ENCODE results near the gene GALNT12. TPM values are rescaled to one million over a fixed set of nuclear protein-coding genes. Genes with fewer than 3 reads are reported as not detected.

The GALNT12 gene, protein sequence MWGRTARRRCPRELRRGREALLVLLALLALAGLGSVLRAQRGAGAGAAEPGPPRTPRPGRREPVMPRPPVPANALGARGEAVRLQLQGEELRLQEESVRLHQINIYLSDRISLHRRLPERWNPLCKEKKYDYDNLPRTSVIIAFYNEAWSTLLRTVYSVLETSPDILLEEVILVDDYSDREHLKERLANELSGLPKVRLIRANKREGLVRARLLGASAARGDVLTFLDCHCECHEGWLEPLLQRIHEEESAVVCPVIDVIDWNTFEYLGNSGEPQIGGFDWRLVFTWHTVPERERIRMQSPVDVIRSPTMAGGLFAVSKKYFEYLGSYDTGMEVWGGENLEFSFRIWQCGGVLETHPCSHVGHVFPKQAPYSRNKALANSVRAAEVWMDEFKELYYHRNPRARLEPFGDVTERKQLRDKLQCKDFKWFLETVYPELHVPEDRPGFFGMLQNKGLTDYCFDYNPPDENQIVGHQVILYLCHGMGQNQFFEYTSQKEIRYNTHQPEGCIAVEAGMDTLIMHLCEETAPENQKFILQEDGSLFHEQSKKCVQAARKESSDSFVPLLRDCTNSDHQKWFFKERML
- total RNA-seq: 0.34 and 0.43 TPM in 2 replicates

DNA sequence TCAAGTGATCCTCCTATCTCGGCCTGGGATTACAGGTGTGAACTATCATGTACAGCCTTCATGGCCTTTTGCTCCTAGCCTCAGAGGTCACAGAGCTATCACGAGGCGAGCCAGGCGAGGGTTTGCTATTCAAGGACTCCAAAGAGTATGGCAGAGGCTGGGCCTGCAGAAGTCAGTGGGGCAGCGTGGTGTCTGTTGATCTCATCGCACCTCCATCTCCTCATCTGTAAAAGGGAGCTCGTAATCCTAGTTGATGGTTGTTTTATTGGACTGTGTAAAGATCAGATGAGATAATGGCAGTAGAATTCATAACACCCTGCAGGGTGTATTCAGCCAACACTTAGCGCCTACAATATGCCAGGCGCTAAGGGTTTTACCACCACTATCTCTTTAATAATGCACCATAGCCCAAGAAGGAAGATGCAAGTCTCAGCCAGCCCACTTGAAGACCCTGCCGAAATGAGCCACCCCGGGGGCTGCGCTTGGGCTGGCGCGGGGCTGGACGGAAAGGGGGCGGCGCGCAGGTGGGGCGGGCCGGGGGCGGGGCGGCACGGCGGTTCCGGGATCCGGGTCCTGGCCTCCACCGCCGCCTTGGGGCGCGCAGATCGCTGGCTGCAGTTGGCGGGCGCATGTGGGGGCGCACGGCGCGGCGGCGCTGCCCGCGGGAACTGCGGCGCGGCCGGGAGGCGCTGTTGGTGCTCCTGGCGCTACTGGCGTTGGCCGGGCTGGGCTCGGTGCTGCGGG lies at the start of gene GALNT12:
Gene GALNT12, plus strand, starts transcription at position 601 of the 744 bp plus-strand sequence. Its CDS starts 29 bp downstream, at position 630.

DNA sequence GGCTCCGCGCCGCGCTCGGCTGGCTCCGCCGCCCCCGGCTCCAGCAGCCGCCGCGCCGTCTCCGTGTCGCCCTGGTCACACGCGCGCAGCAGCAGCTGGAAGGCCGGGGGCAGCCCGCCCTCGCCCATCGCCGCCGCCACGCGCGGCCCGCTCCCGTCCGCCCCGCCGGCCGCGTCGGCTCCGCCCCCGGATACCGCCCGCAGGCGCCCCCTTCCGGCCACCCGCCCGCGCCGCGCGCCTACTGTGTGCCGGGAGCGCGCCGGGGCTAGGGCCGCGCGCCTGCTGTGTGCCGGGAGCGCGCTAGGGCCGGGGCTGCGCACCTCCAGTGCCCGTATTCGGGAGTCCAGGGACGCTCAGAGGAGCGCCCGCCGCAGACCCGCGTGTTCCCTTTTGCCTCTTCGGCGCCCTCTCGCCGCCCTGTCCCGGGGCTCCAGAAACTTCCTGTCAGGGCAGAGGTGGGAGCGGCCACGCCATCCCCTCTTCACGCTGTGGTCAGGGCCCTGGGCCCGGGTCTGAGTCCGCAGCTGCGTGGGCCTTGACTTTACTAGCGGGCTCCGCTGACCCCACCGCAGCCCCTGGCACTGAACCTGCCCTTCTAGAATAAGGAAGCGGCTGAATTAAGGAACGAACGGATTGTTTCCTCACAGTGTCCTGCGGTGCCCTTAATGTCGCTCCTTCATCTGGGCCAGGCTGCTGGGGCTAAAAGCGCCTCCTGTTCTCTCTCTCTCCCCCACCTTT lies 10.9 kb upstream of the GALNT12 start, which contains the start of gene ANKS6:
Gene ANKS6, minus strand, starts transcription at position 192 of the 738 bp plus-strand sequence. Its CDS starts 64 bp downstream, at position 128.

Other genes with a start within 250 kb of the GALNT12 start
- gene GABBR2, start 98.7 kb upstream of the GALNT12 start, total RNA-seq: 2.6 and 5.6 TPM in 2 replicates
- gene ANKS6, start 11.1 kb upstream of the GALNT12 start, total RNA-seq: 9.3 and 21.6 TPM in 2 replicates
- 0.33 and 0.34 TPM in 2 replicates for gene COL15A1, start 136.2 kb downstream of the GALNT12 start, total RNA-seq

All from dermis lymphatic vessel endothelial cell (primary cell).